Naive B cell (primary cell): ENCODE measurements around the gene HIPK2. TPM values are rescaled to one million over a fixed set of nuclear protein-coding genes. Genes with fewer than 3 reads are reported as not detected.

Source experiments
- ATAC-seq, 2 donors: fragments of 150-1000 bp; cut with Tn5 transposase; 2 replicates each; pipeline ENCODE4 v1.10.0; 2021; ENCODE audit warnings: low read depth in 2 of 2, mild to moderate bottlenecking in 2 of 2, moderate library complexity in 2 of 2
- DNase-seq: peaks from one replicate; pipeline ENCODE4 v3.0.0; 2022
- H3K27ac Mint-ChIP-seq, 6 donors: one replicate each; pipeline ENCODE4 v1.8.0; 2020 to 2022; ENCODE audit warnings: mild to moderate bottlenecking in 6 of 6, mixed read lengths in 6 of 6, moderate library complexity in 5 of 6, inconsistent platforms in 2 of 6
- H3K27me3 Mint-ChIP-seq, 3 donors: one replicate each; pipeline ENCODE4 v1.8.0; 2021 to 2022; ENCODE audit warnings: mixed read lengths in 3 of 3, mild to moderate bottlenecking in 1 of 3
- H3K36me3 Mint-ChIP-seq, 2 donors: one replicate each; pipeline ENCODE4 v1.8.0; 2020 to 2022; ENCODE audit warnings: mixed read lengths in 2 of 2, inconsistent platforms in 1 of 2, mild to moderate bottlenecking in 1 of 2
- H3K4me1 Mint-ChIP-seq, 3 donors: one replicate each; pipeline ENCODE4 v1.8.0; 2020 to 2022; ENCODE audit warnings: mixed read lengths in 3 of 3, inconsistent platforms in 1 of 3, mild to moderate bottlenecking in 1 of 3, moderate library complexity in 1 of 3
- H3K4me3 Mint-ChIP-seq, 8 donors: one replicate each; pipeline ENCODE4 v1.8.0; 2020 to 2022; ENCODE audit warnings: mild to moderate bottlenecking in 8 of 8, mixed read lengths in 8 of 8, moderate library complexity in 8 of 8, inconsistent platforms in 2 of 8
- H3K9me3 Mint-ChIP-seq, 7 donors: one replicate each; pipeline ENCODE4 v1.8.0; 2020 to 2022; ENCODE audit warnings: mixed read lengths in 7 of 7, mild to moderate bottlenecking in 5 of 7, inconsistent platforms in 2 of 7, moderate library complexity in 1 of 7
- polyA plus RNA-seq, 6 donors: library from polyadenylated mRNA; unstranded; fragments of 300-500 nt; fragmentation: Illumina TruSeq; gene quantifications; one replicate each; pipeline ENCODE4 v1.2.3, GENCODE V29; 2021; ENCODE audit warnings: low read depth in 6 of 6

The HIPK2 gene
- polyA plus RNA-seq, 6 donors from 2014 or later, result 0.54 to 1.1 (median 0.79) TPM

- no peak for DNase-seq
- Mint-ChIP-seq H3K36me3 (no peaks in the 10 kb centered on the region), H3K9me3 (no peaks in the 10 kb centered on the region), H3K27ac (no peak overlapping the region), H3K27me3 (peaks cover 5 to 16% (median 7%) of the 10 kb centered on the region in 3 donors), H3K4me1 (no peaks in the 10 kb centered on the region), H3K4me3 (no peak overlapping the region)
- no peak for ATAC-seq
Observed at GRCh38 chr7:139534966-139535651, 242.7 kb downstream of the HIPK2 start.

GRCh38 chr7:139534096-139534495, 243.7 kb downstream of the HIPK2 start:
- ATAC-seq (no peak), DNase-seq (no peak)
- H3K4me3 Mint-ChIP-seq, result no peak overlapping the region
- H3K27ac Mint-ChIP-seq, result no peak overlapping the region
- H3K36me3 Mint-ChIP-seq, result no peaks in the 10 kb centered on the region
- peaks cover 5 to 16% (median 11%) of the 10 kb centered on the region in 3 donors for H3K27me3 Mint-ChIP-seq
- H3K4me1 Mint-ChIP-seq, result no peaks in the 10 kb centered on the region
- H3K9me3 Mint-ChIP-seq, result no peaks in the 10 kb centered on the region

- Mint-ChIP-seq H3K27me3 (peaks cover 11 to 28% (median 18%) of the 10 kb centered on the region in 3 donors), H3K4me3 (no peak overlapping the region), H3K4me1 (no peaks in the 10 kb centered on the region), H3K36me3 (no peaks in the 10 kb centered on the region), H3K9me3 (no peaks in the 10 kb centered on the region), H3K27ac (no peak overlapping the region)
- ATAC-seq, result no peak
- DNase-seq, result no peak
Observed at GRCh38 chr7:139532636-139533155, 245.1 kb downstream of the HIPK2 start.

GRCh38 chr7:139531094-139531493, 246.7 kb downstream of the HIPK2 start:
- Mint-ChIP-seq H3K4me1 (no peaks in the 10 kb centered on the region), H3K9me3 (no peaks in the 10 kb centered on the region), H3K4me3 (no peak overlapping the region), H3K36me3 (no peaks in the 10 kb centered on the region), H3K27ac (no peak overlapping the region), H3K27me3 (peaks cover 11 to 32% (median 31%) of the 10 kb centered on the region in 3 donors)
- no peak for DNase-seq
- no peak for ATAC-seq

- H3K36me3 Mint-ChIP-seq, result peaks cover 0 to 4% of the 10 kb centered on the region in 2 donors
- H3K4me1 Mint-ChIP-seq, result peaks cover 0 to 3% (median 2%) of the 10 kb centered on the region in 3 donors
- H3K27me3 Mint-ChIP-seq, result peaks cover 27 to 60% (median 58%) of the 10 kb centered on the region in 3 donors
- no peak overlapping the region for H3K4me3 Mint-ChIP-seq
- DNase-seq (no peak), ATAC-seq (no peak)
- no peak overlapping the region for H3K27ac Mint-ChIP-seq
- peaks cover 2 to 4% (median 2%) of the 10 kb centered on the region in 7 donors for H3K9me3 Mint-ChIP-seq
Observed at GRCh38 chr7:139526578-139527544, 250.9 kb downstream of the HIPK2 start.

GRCh38 chr7:139525750-139526149, 252.0 kb downstream of the HIPK2 start:
- H3K9me3 Mint-ChIP-seq, result peaks cover 4 to 13% (median 9%) of the 10 kb centered on the region in 7 donors
- H3K4me1 Mint-ChIP-seq, result peaks cover 0 to 3% (median 2%) of the 10 kb centered on the region in 3 donors
- DNase-seq (no peak), ATAC-seq (no peak)
- H3K27me3 Mint-ChIP-seq, result peaks cover 36 to 71% (median 61%) of the 10 kb centered on the region in 3 donors
- H3K36me3 Mint-ChIP-seq, result peaks cover 0 to 14% of the 10 kb centered on the region in 2 donors
- no peak overlapping the region for H3K4me3 Mint-ChIP-seq
- no peak overlapping the region for H3K27ac Mint-ChIP-seq

- Mint-ChIP-seq H3K36me3 (peaks cover 0 to 14% of the 10 kb centered on the region in 2 donors), H3K27me3 (peaks cover 36 to 71% (median 62%) of the 10 kb centered on the region in 3 donors), H3K27ac (no peak overlapping the region), H3K4me3 (peak overlapping the region in 3 of 8 donors; percentile 19 to 59 (median 25)), H3K9me3 (peaks cover 4 to 13% (median 9%) of the 10 kb centered on the region in 7 donors), H3K4me1 (peaks cover 0 to 3% (median 2%) of the 10 kb centered on the region in 3 donors)
- ATAC-seq (no peak), DNase-seq (no peak)
Observed at GRCh38 chr7:139525239-139525638, 252.6 kb downstream of the HIPK2 start.

GRCh38 chr7:139523968-139524815, 253.6 kb downstream of the HIPK2 start:
- H3K36me3 Mint-ChIP-seq, result peaks cover 0 to 14% of the 10 kb centered on the region in 2 donors
- no peak overlapping the region for H3K27ac Mint-ChIP-seq
- no peak for ATAC-seq
- peaks cover 36 to 66% (median 62%) of the 10 kb centered on the region in 3 donors for H3K27me3 Mint-ChIP-seq
- peak overlapping the region in 1 of 8 donors; percentile 32 for H3K4me3 Mint-ChIP-seq
- peaks cover 4 to 13% (median 9%) of the 10 kb centered on the region in 7 donors for H3K9me3 Mint-ChIP-seq
- DNase-seq, result no peak
- peaks cover 0 to 3% (median 2%) of the 10 kb centered on the region in 3 donors for H3K4me1 Mint-ChIP-seq

GRCh38 chr7:139523199-139523941, 254.4 kb downstream of the HIPK2 start, which contains the start of gene CLEC2L:
CLEC2L (plus strand) TSS chr7:139523685; CDS start chr7:139523928, 243 bp downstream.
- Mint-ChIP-seq H3K27ac (no peak within 1 kb of the TSS), H3K9me3 (peaks cover 4 to 13% (median 9%) of the 10 kb centered on the region in 7 donors)

GRCh38 chr7:139522830-139523198, 255.0 kb downstream of the HIPK2 start:
- ATAC-seq (no peak), DNase-seq (no peak)
- peaks cover 4 to 15% (median 9%) of the 10 kb centered on the region in 7 donors for H3K9me3 Mint-ChIP-seq
- H3K27ac Mint-ChIP-seq, result no peak overlapping the region
- peaks cover 31 to 58% (median 50%) of the 10 kb centered on the region in 3 donors for H3K27me3 Mint-ChIP-seq
- H3K36me3 Mint-ChIP-seq, result peaks cover 0 to 14% of the 10 kb centered on the region in 2 donors
- H3K4me3 Mint-ChIP-seq, result peak overlapping the region in 2 of 8 donors; percentile 16 to 30
- H3K4me1 Mint-ChIP-seq, result peaks cover 0 to 3% (median 2%) of the 10 kb centered on the region in 3 donors

More at GRCh38 chr7:139523199-139523941, 254.4 kb downstream of the HIPK2 start, which contains the start of gene CLEC2L:
- ATAC-seq, result no peak
- peaks cover 36 to 63% (median 55%) of the 10 kb centered on the region in 3 donors for H3K27me3 Mint-ChIP-seq
- no peak for DNase-seq
- H3K4me1 Mint-ChIP-seq, result peaks cover 0 to 3% (median 2%) of the 10 kb centered on the region in 3 donors
- peak within 1 kb of the TSS in 4 of 8 donors; percentile 9 to 53 (median 23) for H3K4me3 Mint-ChIP-seq
- peaks cover 0 to 14% of the 10 kb centered on the region in 2 donors for H3K36me3 Mint-ChIP-seq

- peaks cover 0 to 3% (median 2%) of the 10 kb centered on the region in 3 donors for H3K4me1 Mint-ChIP-seq
- ATAC-seq, result no peak
- DNase-seq, result no peak
- H3K36me3 Mint-ChIP-seq, result peaks cover 0 to 14% of the 10 kb centered on the region in 2 donors
- no peak overlapping the region for H3K27ac Mint-ChIP-seq
- no peak overlapping the region for H3K4me3 Mint-ChIP-seq
- H3K9me3 Mint-ChIP-seq, result peaks cover 4 to 16% (median 9%) of the 10 kb centered on the region in 7 donors
- H3K27me3 Mint-ChIP-seq, result peaks cover 31 to 58% (median 49%) of the 10 kb centered on the region in 3 donors
Observed at GRCh38 chr7:139521439-139521838, 256.4 kb downstream of the HIPK2 start.

GRCh38 chr7:139515266-139515665, 262.5 kb downstream of the HIPK2 start:
- H3K27me3 Mint-ChIP-seq, result peaks cover 0 to 9% (median 5%) of the 10 kb centered on the region in 3 donors
- DNase-seq, result no peak

More at GRCh38 chr7:139515266-139515665, 262.5 kb downstream of the HIPK2 start:
- peaks cover 0 to 3% (median 0%) of the 10 kb centered on the region in 7 donors for H3K9me3 Mint-ChIP-seq
- no peak overlapping the region for H3K27ac Mint-ChIP-seq
- no peak for ATAC-seq
- no peak overlapping the region for H3K4me3 Mint-ChIP-seq
- no peaks in the 10 kb centered on the region for H3K36me3 Mint-ChIP-seq
- no peaks in the 10 kb centered on the region for H3K4me1 Mint-ChIP-seq
